HL-60 (cell line): Measurements from ENCODE around the gene REXO4.
"Not testable (repeated sequence)": the region's sequence is repeated elsewhere in the genome, so short reads cannot be mapped to it uniquely, and the experiment has no call there.

Source experiments
- CTCF ChIP-seq: IDR thresholded peaks from one replicate; pipeline ENCODE4 v1.5.1; 2011; ENCODE audit warnings: low read length, control low read depth, inconsistent platforms; ENCODE audit not compliant: insufficient read depth
- POLR2AphosphoS5 ChIP-seq: IDR thresholded peaks from 2 replicates; pipeline ENCODE4 v1.6.1; 2012; ENCODE audit warnings: low read depth
- REST ChIP-seq: IDR thresholded peaks from 2 replicates; pipeline ENCODE4 v1.6.1; 2012; ENCODE audit warnings: low read depth; ENCODE audit not compliant: insufficient replicate concordance

DNA sequence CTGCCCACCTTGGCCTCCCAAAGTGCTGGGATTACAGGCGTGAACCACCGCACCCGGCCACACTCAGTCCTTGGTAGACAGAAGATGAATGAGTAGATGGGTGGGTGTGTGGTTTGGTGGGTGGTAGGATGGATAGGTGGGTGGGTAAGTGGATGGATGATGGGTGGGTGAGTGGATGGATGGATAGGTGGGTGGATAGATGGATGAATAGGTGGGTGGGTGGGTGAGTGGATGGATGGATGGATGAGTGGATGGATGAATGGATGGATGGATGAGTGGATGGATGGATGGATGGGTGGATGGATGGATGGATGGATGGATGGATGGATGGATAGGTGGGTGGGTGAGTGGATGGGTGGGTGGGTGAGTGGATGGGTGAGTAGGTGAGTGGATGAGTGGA is 25.5 kb downstream of the REXO4 start:
- not testable (repeated sequence) for TF ChIP-seq REST, CTCF, POLR2AphosphoS5
